ENCODE data around the gene TTC32. TPM values are rescaled to one million over a fixed set of nuclear protein-coding genes. Genes with fewer than 3 reads are reported as not detected.

TTC32 gene
- total RNA-seq, 1 donor from 2014 or later, result 4.2 TPM

- DNase-seq (ENCODE audit: low read depth) (no peak), FAIRE-seq (no peak)
- Histone ChIP-seq H3K27ac (ENCODE audit: low read depth, low read length) (no peak overlapping the region), H3K4me3 (ENCODE audit: insufficient read depth, low read depth, low read length) (no peak overlapping the region), H3K27me3 (ENCODE audit: insufficient read depth, low read length) (no peaks in the 10 kb centered on the region), H3K4me2 (ENCODE audit: low read length) (no peak overlapping the region), H3K79me2 (ENCODE audit: insufficient read depth, low read length) (no peaks in the 10 kb centered on the region), H2AFZ (ENCODE audit: low read depth, low read length) (no peak overlapping the region), H4K20me1 (ENCODE audit: insufficient read depth, low read length) (no peaks in the 10 kb centered on the region), H3K9ac (ENCODE audit: low read length) (no peak overlapping the region), H3K36me3 (ENCODE audit: insufficient read depth, low read length) (peaks cover 5% of the 10 kb centered on the region), H3K9me3 (ENCODE audit: insufficient read depth, low read depth, low read length) (no peaks in the 10 kb centered on the region), H3K4me1 (ENCODE audit: insufficient read depth, low read length) (no peaks in the 10 kb centered on the region)
- Mint-ChIP-seq H3K27ac (ENCODE audit: unreplicated experiment) (no peak overlapping the region), H3K36me3 (ENCODE audit: low read depth, unreplicated experiment) (peaks cover 1% of the 10 kb centered on the region), H3K27me3 (ENCODE audit: low read depth, unreplicated experiment) (no peaks in the 10 kb centered on the region), H3K4me1 (ENCODE audit: low read depth, unreplicated experiment) (no peaks in the 10 kb centered on the region), H3K9me3 (ENCODE audit: unreplicated experiment) (no peaks in the 10 kb centered on the region), H3K4me3 (ENCODE audit: unreplicated experiment) (no peak overlapping the region)
- TF ChIP-seq, protein P1, sequence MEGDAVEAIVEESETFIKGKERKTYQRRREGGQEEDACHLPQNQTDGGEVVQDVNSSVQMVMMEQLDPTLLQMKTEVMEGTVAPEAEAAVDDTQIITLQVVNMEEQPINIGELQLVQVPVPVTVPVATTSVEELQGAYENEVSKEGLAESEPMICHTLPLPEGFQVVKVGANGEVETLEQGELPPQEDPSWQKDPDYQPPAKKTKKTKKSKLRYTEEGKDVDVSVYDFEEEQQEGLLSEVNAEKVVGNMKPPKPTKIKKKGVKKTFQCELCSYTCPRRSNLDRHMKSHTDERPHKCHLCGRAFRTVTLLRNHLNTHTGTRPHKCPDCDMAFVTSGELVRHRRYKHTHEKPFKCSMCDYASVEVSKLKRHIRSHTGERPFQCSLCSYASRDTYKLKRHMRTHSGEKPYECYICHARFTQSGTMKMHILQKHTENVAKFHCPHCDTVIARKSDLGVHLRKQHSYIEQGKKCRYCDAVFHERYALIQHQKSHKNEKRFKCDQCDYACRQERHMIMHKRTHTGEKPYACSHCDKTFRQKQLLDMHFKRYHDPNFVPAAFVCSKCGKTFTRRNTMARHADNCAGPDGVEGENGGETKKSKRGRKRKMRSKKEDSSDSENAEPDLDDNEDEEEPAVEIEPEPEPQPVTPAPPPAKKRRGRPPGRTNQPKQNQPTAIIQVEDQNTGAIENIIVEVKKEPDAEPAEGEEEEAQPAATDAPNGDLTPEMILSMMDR (IDR thresholded peaks at IDR 0.05; ENCODE audit: insufficient read depth, low read depth, low read length), result no peak
- TF ChIP-seq EZH2 (IDR thresholded peaks at IDR 0.05; ENCODE audit: insufficient read depth, low read length), result no peak
Measured at GRCh38 chr2:19943189-19943588, 41.4 kb upstream of the TTC32 start.

DNA sequence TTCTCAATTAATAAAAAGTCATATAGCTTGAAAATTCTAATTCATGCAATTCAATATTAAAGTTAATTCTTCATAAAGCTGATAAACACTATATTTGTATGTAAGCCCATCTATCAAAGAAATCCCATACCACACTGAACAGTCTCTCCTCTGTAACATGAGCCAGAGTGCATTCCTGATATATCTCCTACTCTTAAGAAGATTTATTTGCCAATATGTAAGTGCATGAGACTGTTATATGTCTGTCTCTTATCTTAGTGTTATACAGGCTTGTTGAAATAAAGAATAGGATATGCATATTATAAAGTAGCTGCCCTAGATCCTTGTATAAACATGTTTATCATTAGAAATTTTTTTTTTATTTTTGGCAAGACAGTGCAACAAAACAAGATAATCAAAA lies 40.4 kb upstream of the TTC32 start:
- no peak for FAIRE-seq
- Histone ChIP-seq H3K9me3 (ENCODE audit: insufficient read depth, low read depth, low read length) (no peaks in the 10 kb centered on the region), H3K4me1 (ENCODE audit: insufficient read depth, low read length) (no peaks in the 10 kb centered on the region), H2AFZ (ENCODE audit: low read depth, low read length) (no peak overlapping the region), H3K27me3 (ENCODE audit: insufficient read depth, low read length) (no peaks in the 10 kb centered on the region), H3K4me2 (ENCODE audit: low read length) (no peak overlapping the region), H3K79me2 (ENCODE audit: insufficient read depth, low read length) (no peaks in the 10 kb centered on the region), H3K9ac (ENCODE audit: low read length) (no peak overlapping the region), H3K27ac (ENCODE audit: low read depth, low read length) (no peak overlapping the region), H4K20me1 (ENCODE audit: insufficient read depth, low read length) (no peaks in the 10 kb centered on the region), H3K4me3 (ENCODE audit: insufficient read depth, low read depth, low read length) (no peak overlapping the region), H3K36me3 (ENCODE audit: insufficient read depth, low read length) (peaks cover 9% of the 10 kb centered on the region)
- Mint-ChIP-seq H3K4me1 (ENCODE audit: low read depth, unreplicated experiment) (no peaks in the 10 kb centered on the region), H3K27me3 (ENCODE audit: low read depth, unreplicated experiment) (no peaks in the 10 kb centered on the region), H3K36me3 (ENCODE audit: low read depth, unreplicated experiment) (peaks cover 3% of the 10 kb centered on the region), H3K27ac (ENCODE audit: unreplicated experiment) (no peak overlapping the region), H3K4me3 (ENCODE audit: unreplicated experiment) (no peak overlapping the region), H3K9me3 (ENCODE audit: unreplicated experiment) (no peaks in the 10 kb centered on the region)
- TF ChIP-seq, protein P1 (IDR thresholded peaks at IDR 0.05; ENCODE audit: insufficient read depth, low read depth, low read length), result no peak
- TF ChIP-seq EZH2 (IDR thresholded peaks at IDR 0.05; ENCODE audit: insufficient read depth, low read length), result no peak
- DNase-seq (ENCODE audit: low read depth), result no peak

- no peaks in the 10 kb centered on the region for H3K9me3 ChIP-seq (ENCODE audit: insufficient read depth, low read depth, low read length)
- peaks cover 12% of the 10 kb centered on the region for H3K4me1 Mint-ChIP-seq (ENCODE audit: low read depth, unreplicated experiment)
- H3K27ac Mint-ChIP-seq (ENCODE audit: unreplicated experiment), result no peak overlapping the region
- H3K27me3 Mint-ChIP-seq (ENCODE audit: low read depth, unreplicated experiment), result no peaks in the 10 kb centered on the region
- no peak overlapping the region for H3K9ac ChIP-seq (ENCODE audit: low read length)
- no peaks in the 10 kb centered on the region for H3K27me3 ChIP-seq (ENCODE audit: insufficient read depth, low read length)
- H3K4me3 ChIP-seq (ENCODE audit: insufficient read depth, low read depth, low read length), result no peak overlapping the region
- H4K20me1 ChIP-seq (ENCODE audit: insufficient read depth, low read length), result no peaks in the 10 kb centered on the region
- FAIRE-seq (no peak), DNase-seq (ENCODE audit: low read depth) (no peak)
- no peaks in the 10 kb centered on the region for H3K9me3 Mint-ChIP-seq (ENCODE audit: unreplicated experiment)
- no peak overlapping the region for H3K4me3 Mint-ChIP-seq (ENCODE audit: unreplicated experiment)
- TF ChIP-seq, protein P1 (IDR thresholded peaks at IDR 0.05; ENCODE audit: insufficient read depth, low read depth, low read length), result no peak
- TF ChIP-seq EZH2 (IDR thresholded peaks at IDR 0.05; ENCODE audit: insufficient read depth, low read length), result no peak
- H3K36me3 ChIP-seq (ENCODE audit: insufficient read depth, low read length), result peaks cover 13% of the 10 kb centered on the region
- H2AFZ ChIP-seq (ENCODE audit: low read depth, low read length), result no peak overlapping the region
- H3K4me2 ChIP-seq (ENCODE audit: low read length), result no peak overlapping the region
- H3K27ac ChIP-seq (ENCODE audit: low read depth, low read length), result no peak overlapping the region
- peaks cover 7% of the 10 kb centered on the region for H3K36me3 Mint-ChIP-seq (ENCODE audit: low read depth, unreplicated experiment)
- no peaks in the 10 kb centered on the region for H3K79me2 ChIP-seq (ENCODE audit: insufficient read depth, low read length)
- H3K4me1 ChIP-seq (ENCODE audit: insufficient read depth, low read length), result peaks cover 10% of the 10 kb centered on the region
Measured at GRCh38 chr2:19937004-19937403, 35.2 kb upstream of the TTC32 start.

Data from astrocyte (in vitro differentiated cells and primary cell).